Measurements from ENCODE around the gene XAF1. TPM values are rescaled to one million over a fixed set of nuclear protein-coding genes. Genes with fewer than 3 reads are reported as not detected.

Gene XAF1
- total RNA-seq, 2 donors from 2014 or later, result 36.8 to 45.8 TPM

DNA sequence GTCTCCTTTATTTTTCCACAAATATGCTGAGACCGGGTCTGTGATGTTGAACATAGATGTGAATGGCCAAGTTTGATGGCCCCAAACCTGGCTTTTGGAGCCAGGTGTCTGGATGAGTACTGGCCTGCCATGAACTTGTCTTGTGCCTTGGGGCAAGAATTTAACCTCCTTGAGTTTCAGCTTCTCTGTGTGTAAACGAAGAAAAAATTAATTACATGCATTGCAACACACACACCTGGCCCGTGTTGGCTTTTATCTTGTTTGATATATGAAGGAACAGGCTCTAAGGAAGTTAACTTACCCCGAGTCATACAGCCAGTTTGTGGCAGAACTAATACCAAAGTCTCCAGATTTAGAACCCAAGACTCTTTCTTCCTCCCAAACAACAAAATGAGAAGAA lies 33.3 kb downstream of the XAF1 start:
- TF ChIP-seq, protein P1, sequence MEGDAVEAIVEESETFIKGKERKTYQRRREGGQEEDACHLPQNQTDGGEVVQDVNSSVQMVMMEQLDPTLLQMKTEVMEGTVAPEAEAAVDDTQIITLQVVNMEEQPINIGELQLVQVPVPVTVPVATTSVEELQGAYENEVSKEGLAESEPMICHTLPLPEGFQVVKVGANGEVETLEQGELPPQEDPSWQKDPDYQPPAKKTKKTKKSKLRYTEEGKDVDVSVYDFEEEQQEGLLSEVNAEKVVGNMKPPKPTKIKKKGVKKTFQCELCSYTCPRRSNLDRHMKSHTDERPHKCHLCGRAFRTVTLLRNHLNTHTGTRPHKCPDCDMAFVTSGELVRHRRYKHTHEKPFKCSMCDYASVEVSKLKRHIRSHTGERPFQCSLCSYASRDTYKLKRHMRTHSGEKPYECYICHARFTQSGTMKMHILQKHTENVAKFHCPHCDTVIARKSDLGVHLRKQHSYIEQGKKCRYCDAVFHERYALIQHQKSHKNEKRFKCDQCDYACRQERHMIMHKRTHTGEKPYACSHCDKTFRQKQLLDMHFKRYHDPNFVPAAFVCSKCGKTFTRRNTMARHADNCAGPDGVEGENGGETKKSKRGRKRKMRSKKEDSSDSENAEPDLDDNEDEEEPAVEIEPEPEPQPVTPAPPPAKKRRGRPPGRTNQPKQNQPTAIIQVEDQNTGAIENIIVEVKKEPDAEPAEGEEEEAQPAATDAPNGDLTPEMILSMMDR (IDR thresholded peaks at IDR 0.05), result no peak

DNA sequence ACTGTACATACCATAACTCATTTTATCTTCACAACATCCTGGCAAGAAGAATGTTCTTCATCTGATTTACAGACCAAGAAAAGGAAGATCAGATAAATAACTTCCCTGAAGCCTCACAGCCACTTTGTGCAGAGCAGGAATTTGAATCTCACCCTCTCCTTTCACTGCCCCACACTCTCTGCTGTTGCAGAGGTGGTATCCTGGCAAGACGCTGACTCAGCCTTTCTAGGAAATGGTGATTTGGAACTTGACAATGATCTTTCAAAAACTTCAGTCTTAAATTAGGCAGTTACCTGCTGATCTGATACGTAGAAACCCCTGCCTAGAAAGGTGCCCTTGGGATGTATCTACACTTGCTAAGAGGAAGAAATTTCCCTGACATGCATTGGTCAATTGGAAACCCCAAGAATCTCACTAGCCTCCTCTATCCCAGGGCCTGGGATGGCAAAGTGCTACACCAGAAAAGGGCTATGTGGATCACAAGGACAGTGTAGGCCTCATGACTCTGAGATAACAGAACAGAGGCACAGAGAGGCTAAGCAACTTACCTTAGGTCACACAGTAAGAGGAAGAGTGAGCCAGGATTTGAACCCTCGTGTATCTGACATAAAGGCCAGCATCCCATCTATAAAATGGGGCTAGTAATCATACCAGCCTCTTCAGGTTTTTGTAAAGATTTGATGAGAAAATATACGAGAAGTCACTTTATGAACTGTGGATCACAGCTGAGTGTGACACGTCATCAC lies 38.1 kb downstream of the XAF1 start:
- Histone ChIP-seq H3K9me3 (no peaks in the 10 kb centered on the region), H3K36me3 (no peaks in the 10 kb centered on the region), H3K27ac (no peak overlapping the region), H3K4me3 (no peak overlapping the region), H3K27me3 (replicated peaks; ENCODE audit: insufficient read depth) (no peaks in the 10 kb centered on the region), H3K4me1 (ENCODE audit: control insufficient read depth in 1 of 2, low read depth in 2 of 2) (no peaks in the 10 kb centered on the region)
- DNase-seq (ENCODE audit: low spot score) (no peak), ATAC-seq (ENCODE audit: insufficient number of reproducible peaks, low FRiP score, low read depth) (no peak)
- TF ChIP-seq, protein P1 (IDR thresholded peaks at IDR 0.05), result no peak

More for the DNA sequence above, 33.3 kb downstream of the XAF1 start:
- no peak overlapping the region for H3K27ac ChIP-seq
- no peaks in the 10 kb centered on the region for H3K9me3 ChIP-seq
- H3K4me3 ChIP-seq, result no peak overlapping the region
- ATAC-seq (ENCODE audit: insufficient number of reproducible peaks, low FRiP score, low read depth) (no peak), DNase-seq (ENCODE audit: low spot score) (no peak)
- no peaks in the 10 kb centered on the region for H3K4me1 ChIP-seq (ENCODE audit: control insufficient read depth in 1 of 2, low read depth in 2 of 2)
- H3K36me3 ChIP-seq, result no peaks in the 10 kb centered on the region
- no peaks in the 10 kb centered on the region for H3K27me3 ChIP-seq (replicated peaks; ENCODE audit: insufficient read depth)

DNA sequence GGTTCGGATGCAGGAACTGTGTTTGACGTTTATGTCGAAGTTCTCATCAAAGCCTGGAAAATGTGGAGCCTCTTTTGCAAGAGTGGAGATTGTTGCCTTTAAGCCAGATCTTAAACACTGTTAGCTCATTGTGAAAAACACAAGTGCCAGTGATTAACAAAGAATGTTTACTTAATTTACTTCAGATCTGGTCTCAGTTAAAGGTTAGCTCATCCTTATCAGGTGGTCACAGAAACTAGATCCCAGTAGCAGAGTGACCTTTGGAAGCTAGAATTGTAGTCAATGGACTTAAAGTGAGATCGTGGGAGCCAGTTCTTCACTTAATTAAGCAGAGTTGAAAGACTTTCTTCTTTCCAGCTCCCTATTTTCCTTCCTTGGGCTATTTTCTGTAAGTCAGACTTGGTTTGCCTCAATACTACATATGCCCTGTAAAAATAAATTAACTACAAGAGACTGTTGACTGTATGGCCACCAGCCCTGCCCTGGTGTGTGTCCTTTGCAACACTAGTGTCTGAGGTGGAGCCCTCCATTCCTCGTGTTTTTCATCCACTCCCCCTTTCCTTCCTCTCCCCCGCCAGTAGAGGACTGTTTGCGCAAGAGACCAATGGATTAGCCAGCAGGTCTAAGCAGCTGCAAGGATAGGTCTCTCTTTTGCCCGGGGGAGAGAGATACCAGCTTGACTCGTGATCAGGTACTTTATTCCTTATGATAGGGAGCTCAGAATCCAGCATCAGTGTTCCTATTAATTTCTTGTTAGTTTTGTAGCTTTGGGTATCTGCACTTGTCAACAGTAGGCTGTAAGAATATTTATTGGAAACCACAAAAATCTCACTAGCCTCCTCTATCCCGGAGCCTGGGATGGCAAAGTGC lies 40.4 kb downstream of the XAF1 start:
- DNase-seq (ENCODE audit: low spot score) (no peak), ATAC-seq (ENCODE audit: insufficient number of reproducible peaks, low FRiP score, low read depth) (no peak)
- Histone ChIP-seq H3K4me1 (ENCODE audit: control insufficient read depth in 1 of 2, low read depth in 2 of 2) (no peaks in the 10 kb centered on the region), H3K27me3 (replicated peaks; ENCODE audit: insufficient read depth) (no peaks in the 10 kb centered on the region), H3K27ac (no peak overlapping the region), H3K4me3 (no peak overlapping the region), H3K36me3 (no peaks in the 10 kb centered on the region), H3K9me3 (no peaks in the 10 kb centered on the region)
- TF ChIP-seq, protein P1 (IDR thresholded peaks at IDR 0.05), result no peak

DNA sequence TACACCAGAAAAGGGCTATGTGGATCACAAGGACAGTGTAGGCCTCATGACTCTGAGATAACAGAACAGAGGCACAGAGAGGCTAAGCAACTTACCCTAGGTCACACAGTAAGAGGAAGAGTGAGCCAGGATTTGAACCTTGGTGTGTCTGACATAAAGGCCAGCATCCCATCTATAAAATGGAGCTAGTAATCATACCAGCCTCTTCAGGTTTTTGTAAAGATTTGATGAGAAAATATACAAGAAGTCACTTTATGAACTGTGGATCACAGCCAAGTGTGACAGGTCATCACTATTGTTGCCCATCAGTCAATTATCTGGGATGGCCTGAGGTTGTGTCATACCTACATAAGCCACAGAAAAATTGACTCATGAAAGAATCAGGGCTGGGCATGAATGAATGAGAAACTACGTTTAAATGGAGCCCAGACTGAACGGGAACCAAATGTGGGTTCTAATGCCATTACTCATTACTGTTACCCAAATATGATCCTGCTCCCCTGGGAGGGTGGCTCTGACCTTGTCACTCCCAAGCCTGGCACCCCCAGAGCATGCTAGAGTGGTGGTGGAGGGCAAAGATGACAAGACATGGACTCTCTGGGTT lies 41.1 kb downstream of the XAF1 start:
- H3K4me1 ChIP-seq (ENCODE audit: control insufficient read depth in 1 of 2, low read depth in 2 of 2), result no peaks in the 10 kb centered on the region
- no peaks in the 10 kb centered on the region for H3K9me3 ChIP-seq
- DNase-seq (ENCODE audit: low spot score) (no peak), ATAC-seq (ENCODE audit: insufficient number of reproducible peaks, low FRiP score, low read depth) (no peak)
- TF ChIP-seq, protein P1 (IDR thresholded peaks at IDR 0.05), result no peak
- no peaks in the 10 kb centered on the region for H3K36me3 ChIP-seq
- H3K4me3 ChIP-seq, result no peak overlapping the region
- H3K27ac ChIP-seq, result no peak overlapping the region
- H3K27me3 ChIP-seq (replicated peaks; ENCODE audit: insufficient read depth), result no peaks in the 10 kb centered on the region

All from thoracic aorta (tissue), 2 donors.